Cortex of kidney (tissue), 1 donor: ENCODE measurements around the gene AQP10.
"Not testable (repeated sequence)": the region's sequence is repeated elsewhere in the genome, so short reads cannot be mapped to it uniquely, and the experiment has no call there.

ENCODE experiments used
- DNase-seq: peaks from one replicate; lab custom pipeline; 2025; lab: John Stamatoyannopoulos, UW

AQP10 gene

GRCh38 chr1:154324241-154324640 is 3.3 kb downstream of the AQP10 start:
- no peak for DNase-seq

DNA sequence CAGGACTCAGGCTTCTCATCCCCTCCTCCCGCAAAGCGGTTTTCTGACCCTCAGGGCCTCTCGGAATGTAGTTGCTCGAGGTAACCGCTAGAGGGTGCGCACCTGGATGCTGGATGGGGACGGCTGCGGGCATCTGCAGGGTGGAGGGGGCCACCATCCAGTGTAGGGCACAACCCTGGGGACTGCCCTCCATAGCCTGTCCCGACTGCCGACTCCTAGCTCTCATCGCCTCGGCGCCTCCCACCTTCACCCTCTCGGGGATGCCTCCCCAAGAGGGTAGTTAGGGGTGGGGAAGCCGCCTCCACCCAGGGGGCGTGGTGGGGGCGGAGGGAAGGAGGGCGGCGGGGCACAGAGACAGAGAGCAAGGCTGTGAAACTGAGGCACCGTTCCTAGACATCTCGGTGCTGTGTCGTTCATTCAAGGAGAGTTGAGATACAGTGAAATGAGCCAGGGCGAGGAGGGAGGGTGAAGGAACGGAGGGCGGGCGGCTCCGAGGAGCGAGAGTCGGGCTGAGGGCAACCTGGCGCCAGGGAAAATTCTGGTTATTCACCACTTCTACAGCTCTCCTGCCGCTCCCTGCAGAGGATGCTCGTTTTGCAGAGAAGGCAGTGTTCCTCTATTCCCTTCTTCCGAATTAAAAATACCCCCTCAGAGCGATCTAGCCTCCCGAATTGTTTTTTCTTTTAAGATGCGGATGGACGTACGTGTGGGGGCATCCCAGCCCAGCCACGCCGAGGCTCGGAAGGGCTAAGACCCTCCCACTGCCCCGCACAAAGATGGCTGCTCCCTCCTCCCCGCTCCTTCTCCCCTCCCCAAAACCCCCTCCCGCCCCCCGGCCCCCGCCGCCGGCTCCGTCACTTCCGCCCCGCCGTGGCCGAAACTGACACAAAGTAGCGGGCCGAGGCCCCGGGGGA is 4.0 kb downstream of the AQP10 start, which contains the start of gene ATP8B2:
Gene ATP8B2, plus strand, starts transcription at position 857 of the 914 bp plus-strand sequence. CDS start 2,617 bp downstream, outside the sequence.
- DNase-seq, result no peak

- no peak for DNase-seq
Observed at GRCh38 chr1:154325583-154326545, 5.0 kb downstream of the AQP10 start.

DNA sequence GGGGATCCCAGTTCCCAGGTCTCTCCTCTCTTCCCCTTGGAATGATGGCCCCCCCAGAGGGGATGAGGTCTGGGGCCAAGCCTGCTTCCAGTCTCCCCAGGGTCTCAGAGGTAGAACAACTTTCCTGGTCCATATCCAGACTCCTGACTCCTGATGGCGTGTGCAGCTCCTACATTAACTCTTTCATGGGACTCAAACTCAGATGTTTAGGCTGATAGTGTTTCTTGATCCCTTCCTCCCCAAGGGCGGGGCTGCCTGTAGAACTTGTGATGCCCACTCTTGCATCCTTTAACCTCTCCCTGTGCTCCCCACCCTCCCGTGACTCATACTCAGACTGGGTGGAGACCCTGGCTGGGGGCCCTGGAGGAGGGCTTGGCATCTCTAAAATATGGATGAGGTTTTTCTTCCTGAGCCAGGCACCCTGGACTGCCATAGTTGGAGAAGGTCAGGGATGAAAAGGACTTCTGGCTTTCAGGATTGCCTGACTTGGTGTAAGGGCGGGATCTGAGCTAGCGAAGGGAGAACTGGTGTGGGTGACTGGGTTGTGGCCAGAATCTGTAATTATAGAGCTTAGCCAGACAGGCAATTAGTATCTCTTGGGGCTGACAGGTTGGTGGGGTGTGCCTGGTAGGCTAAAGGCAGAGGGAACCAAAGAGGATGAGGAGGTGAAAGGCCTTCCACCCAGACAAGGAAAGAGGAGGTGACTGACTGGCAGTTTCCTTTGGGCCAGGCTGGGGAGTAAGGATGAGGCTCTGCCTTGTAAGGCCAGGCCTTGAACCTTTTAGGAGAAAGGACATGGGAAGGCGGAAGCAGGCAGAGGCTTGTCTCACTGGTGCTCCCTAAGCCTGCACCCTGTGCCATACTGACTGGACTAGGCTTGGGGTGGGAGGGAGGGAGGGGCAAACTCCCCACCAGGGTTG is 5.9 kb downstream of the AQP10 start:
- no peak for DNase-seq

GRCh38 chr1:154327466-154328317 is 6.8 kb downstream of the AQP10 start:
- no peak for DNase-seq

GRCh38 chr1:154328318-154329151 is 7.6 kb downstream of the AQP10 start:
- no peak for DNase-seq

DNA sequence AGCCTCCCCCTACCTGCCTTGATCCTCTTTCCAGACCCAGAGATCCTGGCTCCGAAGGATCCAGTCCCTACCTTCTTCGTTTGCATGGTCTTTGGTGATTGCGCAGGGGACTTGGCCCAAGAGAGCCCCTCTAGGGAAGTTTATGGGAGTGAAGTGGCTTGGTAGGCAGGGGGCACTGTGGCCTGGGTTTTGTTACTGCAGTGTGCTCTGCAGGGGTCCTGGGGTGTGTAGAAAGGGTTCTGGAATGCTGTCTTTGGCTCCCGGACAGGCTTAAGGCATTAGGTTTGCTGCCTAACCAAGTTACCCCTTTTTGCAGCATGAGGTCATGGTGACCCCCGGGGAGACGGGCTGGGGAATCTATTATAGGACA is 8.2 kb downstream of the AQP10 start:
- no peak for DNase-seq

DNA sequence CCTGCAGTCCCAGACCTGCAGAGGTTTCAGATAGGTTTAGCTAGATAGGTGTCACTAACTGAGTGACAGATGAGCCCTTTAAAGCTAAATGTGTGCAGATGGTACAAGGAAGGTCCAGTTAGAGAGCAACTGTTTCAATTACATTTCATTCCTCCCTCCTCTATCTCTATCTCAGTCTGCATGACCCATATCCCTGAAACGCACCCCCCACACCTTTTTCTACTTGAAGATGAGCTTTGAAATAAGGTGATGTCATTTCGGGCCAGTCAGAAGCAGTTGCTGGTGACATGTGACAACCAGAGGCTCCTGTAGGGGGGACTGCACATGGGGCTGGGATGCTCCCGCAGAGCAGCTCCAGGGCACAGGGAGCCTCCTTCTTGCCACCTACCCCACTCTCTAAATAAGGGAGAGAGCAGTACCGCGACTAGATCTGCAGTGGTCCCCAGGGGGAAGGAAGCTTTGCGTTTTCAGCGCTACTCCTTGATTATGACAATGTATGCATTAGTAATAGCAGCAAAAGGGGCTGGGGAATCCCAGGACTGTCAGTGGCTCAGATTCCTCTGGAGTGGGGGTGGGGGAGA is 8.7 kb downstream of the AQP10 start:
- DNase-seq, result no peak

DNA sequence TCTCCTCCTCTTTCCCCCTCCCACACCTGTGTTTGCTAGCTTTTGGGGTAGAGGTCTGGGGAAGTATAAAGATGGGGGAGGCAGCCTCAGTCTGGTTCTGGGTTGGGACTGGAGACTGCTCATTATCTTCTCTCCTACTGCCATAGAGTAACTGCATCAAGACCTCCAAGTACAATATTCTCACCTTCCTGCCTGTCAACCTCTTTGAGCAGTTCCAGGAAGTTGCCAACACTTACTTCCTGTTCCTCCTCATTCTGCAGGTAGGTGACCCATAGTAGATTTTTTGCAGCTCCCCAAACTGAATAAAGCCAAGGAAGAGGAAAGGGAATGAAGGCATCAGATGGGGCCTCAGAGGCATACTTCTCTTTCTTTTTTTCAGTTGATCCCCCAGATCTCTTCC is 9.8 kb downstream of the AQP10 start:
- DNase-seq, result no peak

DNA sequence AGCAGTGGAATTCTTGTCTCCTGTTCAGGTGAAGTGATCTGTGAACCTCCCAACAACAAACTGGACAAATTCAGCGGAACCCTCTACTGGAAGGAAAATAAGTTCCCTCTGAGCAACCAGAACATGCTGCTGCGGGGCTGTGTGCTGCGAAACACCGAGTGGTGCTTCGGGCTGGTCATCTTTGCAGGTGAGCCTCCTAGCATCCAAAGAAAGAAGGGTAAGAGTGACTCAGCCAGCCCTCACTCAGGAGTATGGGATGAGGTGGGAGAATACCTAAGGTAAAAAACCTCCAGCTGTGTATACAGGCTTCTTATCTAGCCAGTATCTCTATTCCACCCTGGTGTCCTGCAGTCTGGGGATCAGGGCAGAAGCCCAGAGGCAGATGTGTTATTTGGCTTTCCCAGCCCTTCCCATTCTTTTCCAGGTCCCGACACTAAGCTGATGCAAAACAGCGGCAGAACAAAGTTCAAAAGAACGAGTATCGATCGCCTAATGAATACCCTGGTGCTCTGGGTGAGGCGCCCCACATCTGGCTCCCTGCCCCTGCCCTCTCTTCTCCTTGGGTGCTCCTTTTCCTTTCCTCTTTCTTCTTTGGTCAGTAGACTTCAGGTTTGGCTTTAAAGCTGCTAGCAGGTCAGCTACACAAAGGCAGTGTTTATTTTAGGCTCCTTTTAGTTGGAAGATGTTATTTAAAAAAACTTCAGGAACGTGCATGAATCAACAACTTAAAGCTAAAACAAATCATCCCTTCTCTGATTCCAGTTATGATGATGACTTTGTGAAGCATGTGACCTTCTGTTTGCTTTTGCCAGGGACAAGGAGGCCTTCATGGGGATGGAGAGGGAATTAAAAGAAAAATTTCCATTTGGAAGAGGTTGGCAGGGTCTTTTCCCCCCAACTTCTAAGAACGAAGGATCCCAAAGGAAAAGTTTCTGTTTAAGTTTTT is 13.5 kb downstream of the AQP10 start:
- no peak for DNase-seq

- no peak for DNase-seq
Observed at GRCh38 chr1:154335025-154335714, 14.3 kb downstream of the AQP10 start.

DNA sequence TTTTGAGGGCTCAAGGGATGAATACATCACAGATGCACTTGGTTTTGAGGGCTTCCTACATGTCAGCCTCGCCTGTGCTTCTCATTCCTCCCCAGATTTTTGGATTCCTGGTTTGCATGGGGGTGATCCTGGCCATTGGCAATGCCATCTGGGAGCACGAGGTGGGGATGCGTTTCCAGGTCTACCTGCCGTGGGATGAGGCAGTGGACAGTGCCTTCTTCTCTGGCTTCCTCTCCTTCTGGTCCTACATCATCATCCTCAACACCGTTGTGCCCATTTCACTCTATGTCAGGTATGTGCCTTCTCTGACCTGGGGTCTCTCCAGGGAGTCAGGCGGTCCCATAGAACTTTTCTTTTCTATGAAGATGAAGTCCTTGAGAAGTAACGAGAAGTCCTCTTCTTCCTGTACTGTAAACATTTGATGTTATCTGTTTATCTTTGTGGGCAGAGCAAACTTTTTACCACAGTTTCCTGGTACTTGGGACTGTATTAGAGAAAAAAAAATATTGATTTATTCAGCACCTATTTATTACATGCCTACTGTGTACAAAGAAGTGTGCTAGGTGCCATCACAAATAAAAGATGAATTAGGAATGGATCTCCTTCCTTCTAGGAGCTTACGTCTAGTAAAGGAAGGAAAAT is 16.5 kb downstream of the AQP10 start:
- no peak for DNase-seq

- DNase-seq, result no peak
Observed at GRCh38 chr1:154338875-154339274, 18.0 kb downstream of the AQP10 start.

- DNase-seq, result not testable (repeated sequence)
Observed at GRCh38 chr1:154341366-154341765, 20.5 kb downstream of the AQP10 start.

- no peak for DNase-seq
Observed at GRCh38 chr1:154342132-154342531, 21.2 kb downstream of the AQP10 start.

GRCh38 chr1:154342836-154343472 is 22.1 kb downstream of the AQP10 start:
- no peak for DNase-seq
